HL-60/S4 treated with retinoic acid at 250 ng/mL for 4 days and 3 days (cell line): Measurements from ENCODE around the gene PNPLA3.
"Not testable (repeated sequence)": the region's sequence is repeated elsewhere in the genome, so short reads cannot be mapped to it uniquely, and the experiment has no call there.

Source experiments
- in situ Hi-C: fragments of 300-500 bp; cut with MboI; formaldehyde crosslinking; loops from 2 replicates; pipeline ENCODE4 v1.7.0; 2022; ENCODE audit warnings: low sequenced_read_pairs

PNPLA3 gene

GRCh38 chr22:43889860-43890253, 33.7 kb upstream of the PNPLA3 start:
- in situ Hi-C loops = no loop called here

DNA sequence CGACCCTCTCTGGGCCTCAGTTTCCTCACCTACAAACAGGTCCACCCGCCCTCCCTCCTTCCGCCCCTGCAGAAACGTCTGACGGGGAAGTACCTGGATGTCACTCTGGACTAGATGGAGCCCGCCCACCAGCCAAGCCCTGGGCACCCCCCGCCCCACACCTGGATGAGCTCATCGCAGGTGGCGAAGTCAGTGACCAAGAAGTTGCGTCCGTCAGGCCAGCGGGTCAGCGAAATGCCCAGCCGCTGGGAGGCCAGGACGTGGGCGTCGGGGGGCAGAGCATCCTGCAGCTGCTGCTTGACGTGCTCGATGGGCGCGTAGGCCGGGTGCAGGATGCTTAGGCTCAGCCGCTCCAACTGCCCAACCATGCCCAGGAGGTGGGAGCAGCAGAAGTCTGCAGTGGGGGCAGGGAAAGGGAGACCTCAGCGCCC, 32.7 kb upstream of the PNPLA3 start:
- in situ Hi-C loops = no loop called here

DNA sequence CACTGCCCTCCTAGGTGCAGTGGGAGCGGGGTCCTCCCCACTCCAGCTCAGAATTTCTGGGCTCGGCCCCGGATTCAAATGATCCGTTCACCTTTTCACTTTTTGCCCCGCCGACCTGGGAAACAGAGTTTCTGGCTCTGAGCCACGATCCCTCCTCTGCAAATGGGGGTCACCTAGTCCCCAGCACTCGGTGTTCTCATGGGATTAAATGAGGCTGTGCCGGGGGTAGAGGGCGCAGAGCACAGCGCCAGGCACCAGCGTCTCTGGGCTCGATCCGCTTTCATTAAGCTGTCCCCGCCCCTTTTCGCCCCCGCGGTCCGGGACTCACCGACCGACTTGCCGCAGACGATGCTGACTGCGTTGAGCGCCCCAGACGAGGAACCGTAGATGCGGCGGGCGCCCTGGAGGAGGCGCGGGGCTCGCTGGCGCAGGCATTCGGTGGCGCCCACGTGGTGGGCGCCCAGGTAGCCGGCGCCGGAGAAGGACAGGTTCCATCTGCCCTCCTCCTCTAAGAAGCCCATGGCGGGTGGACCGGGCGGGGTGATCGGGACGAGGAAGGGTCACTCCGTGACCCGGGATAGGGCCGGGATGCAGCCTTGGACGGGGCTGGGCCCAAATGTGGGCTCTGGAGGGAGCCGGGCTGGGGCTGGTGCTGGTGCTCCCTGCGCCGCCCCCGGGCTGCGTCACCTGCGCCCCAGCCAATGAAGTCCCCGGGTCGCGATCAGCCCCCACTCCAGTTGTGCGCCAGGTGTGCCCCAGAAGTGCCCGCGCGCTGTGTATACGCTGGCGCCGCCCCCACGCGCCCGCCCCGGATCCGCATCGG, 32.0 kb upstream of the PNPLA3 start, which contains the start of gene PNPLA5:
PNPLA5 (minus strand) TSS at position 654 of the 823 bp plus-strand sequence; CDS start at position 521, 133 bp downstream.
- in situ Hi-C loops = no loop called here

- in situ Hi-C loops = no loop called here
These were observed 31.3 kb upstream of the PNPLA3 start for GRCh38 chr22:43892183-43892894.

- in situ Hi-C loops = no loop called here
These were observed 30.3 kb upstream of the PNPLA3 start for GRCh38 chr22:43893266-43893665.

DNA sequence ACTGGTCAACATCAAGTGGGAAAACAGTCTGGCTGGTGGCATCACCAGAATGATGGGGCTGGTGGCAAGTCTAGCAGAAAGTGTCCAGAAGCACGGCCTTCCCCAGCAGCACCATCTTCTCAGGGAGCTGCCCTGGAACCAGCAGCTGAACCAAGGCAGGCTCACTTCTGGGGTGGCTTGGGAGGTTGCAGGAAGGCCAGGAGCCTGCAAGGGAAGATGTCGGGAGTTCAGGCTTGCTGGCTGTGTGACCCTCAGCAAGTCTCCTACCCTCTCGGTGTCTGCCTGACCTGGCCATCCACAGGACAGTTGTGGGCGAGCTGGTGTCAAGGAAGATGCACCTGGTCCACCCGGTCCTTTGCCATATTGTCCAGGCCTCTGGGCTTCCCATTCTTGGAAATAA, 29.5 kb upstream of the PNPLA3 start:
- in situ Hi-C loops = no loop called here

GRCh38 chr22:43895986-43896645, 27.5 kb upstream of the PNPLA3 start:
- in situ Hi-C loops = no loop called here

GRCh38 chr22:43897751-43898261, 25.8 kb upstream of the PNPLA3 start:
- in situ Hi-C loops = no loop called here

GRCh38 chr22:43900206-43900605, 23.4 kb upstream of the PNPLA3 start:
- in situ Hi-C loops = no loop called here

- in situ Hi-C loops = no loop called here
These were observed 21.5 kb upstream of the PNPLA3 start for GRCh38 chr22:43901976-43902643.

- in situ Hi-C loops = not testable (repeated sequence)
These were observed 20.6 kb upstream of the PNPLA3 start for GRCh38 chr22:43903033-43903432.

- in situ Hi-C loops = not testable (repeated sequence)
These were observed 19.2 kb upstream of the PNPLA3 start for GRCh38 chr22:43904412-43904811.

GRCh38 chr22:43905681-43906080, 17.9 kb upstream of the PNPLA3 start:
- in situ Hi-C loops = no loop called here

- in situ Hi-C loops = no loop called here
These were observed 13.9 kb upstream of the PNPLA3 start for GRCh38 chr22:43909708-43910107.

- in situ Hi-C loops = no loop called here
These were observed 13.4 kb upstream of the PNPLA3 start for GRCh38 chr22:43910178-43910695.

- in situ Hi-C loops = no loop called here
These were observed 12.3 kb upstream of the PNPLA3 start for GRCh38 chr22:43911351-43911750.

DNA sequence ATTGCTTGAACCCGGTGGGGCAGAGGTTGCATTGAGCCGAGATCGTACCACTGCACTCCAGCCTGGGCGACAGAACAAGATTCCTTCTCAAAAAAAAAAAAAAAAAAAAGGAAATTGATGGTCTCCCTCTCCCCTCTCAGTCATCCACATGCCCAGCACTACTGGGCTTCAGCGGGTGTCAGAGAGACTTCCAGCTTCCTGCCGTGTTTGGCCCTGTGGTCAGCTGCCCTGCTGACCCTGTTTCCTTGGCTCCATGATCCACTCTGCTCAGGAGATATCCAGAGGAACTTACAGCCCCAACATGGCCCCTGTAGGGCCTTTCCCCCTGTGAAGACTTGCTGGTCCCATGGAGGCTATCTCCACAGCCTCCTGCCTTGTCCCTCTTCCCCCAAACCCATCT, 6.1 kb upstream of the PNPLA3 start:
- in situ Hi-C loops = no loop called here

DNA sequence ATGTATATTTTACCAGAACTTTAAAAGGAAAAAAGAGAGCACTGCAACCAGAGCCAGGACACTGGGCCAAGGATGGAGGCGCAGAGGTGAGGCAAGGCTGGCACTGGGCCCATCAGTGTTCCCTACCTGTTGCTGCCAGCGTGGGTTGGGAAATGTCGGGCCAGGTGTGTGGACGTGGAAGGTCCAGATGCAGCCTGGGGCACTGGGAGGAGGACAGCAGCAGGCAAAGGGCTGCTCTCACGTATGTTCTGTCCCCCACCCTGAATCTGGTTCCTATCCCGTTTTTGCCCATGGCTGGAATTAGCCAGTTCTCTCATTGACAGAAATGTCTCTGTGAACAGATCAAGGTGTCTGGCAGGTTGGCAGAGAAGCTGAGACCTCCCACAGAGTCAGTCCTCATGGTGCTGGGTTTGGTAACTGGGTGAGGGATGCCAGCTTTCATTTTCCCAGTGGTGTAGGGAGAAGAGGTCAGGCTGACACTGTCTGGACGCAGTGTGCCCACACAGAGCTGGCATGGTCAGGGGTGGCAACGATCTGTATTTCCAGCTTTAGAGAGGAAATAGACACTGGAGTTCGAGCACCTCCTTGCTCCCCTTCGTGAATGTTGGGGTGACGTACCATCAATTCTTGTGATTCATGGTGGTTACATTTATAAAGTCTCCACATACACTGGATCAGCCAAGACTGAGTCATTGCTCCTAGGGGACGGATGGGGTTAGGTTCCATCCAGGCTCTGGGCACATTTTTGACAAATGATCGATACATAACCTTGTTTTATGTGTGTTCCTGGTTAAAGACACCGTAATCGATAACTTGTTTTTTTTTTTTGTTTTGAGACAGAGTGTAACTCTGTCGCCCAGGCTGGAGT, 4.3 kb upstream of the PNPLA3 start:
- in situ Hi-C loops = no loop called here

GRCh38 chr22:43921370-43921769, 2.2 kb upstream of the PNPLA3 start:
- in situ Hi-C loops = no loop called here

- in situ Hi-C loops = no loop called here
These were observed 1.5 kb upstream of the PNPLA3 start for GRCh38 chr22:43922123-43922522.
